IMR-90 (cell line): ENCODE results near the gene SLC25A41. TPM values are rescaled to one million over a fixed set of nuclear protein-coding genes. Genes with fewer than 3 reads are reported as not detected.

Experiments
- ATAC-seq: fragments of 200-7000 bp; cut with Tn5 transposase; 2 replicates; pipeline ENCODE4 v1.9.1; 2020; ENCODE audit warnings: low read depth, mild to moderate bottlenecking, moderate library complexity
- BruUV-seq: library from RNA; stranded (reverse); fragments of 400-500 nt; replicated peaks from 2 replicates; lab custom pipeline; 2021; lab: Mats Ljungman, UMichigan
- CTCF ChIA-PET: fragments of 300-600 bp; formaldehyde crosslinking; extraction: SDS; loops from one replicate; lab custom pipeline; 2021; ENCODE audit warnings: antibody characterized with exemption; lab: Yijun Ruan, JAX
- POLR2A ChIA-PET: fragments of 300-600 bp; sonication (Branson Sonifier 250); formaldehyde crosslinking; loops from one replicate; lab custom pipeline; 2022; ENCODE audit warnings: antibody characterized with exemption; ENCODE audit not compliant: unreplicated experiment; lab: Charles Lee
- DNase-seq: peaks from one replicate; pipeline ENCODE4 v3.0.0; 2013
- H2AFZ ChIP-seq: replicated peaks from 2 replicates; pipeline ENCODE3; 2013; ENCODE audit warnings: low read length, mild to moderate bottlenecking; ENCODE audit not compliant: poor library complexity
- H2AK5ac ChIP-seq: 2 replicates; pipeline ENCODE4 v1.6.1; 2013; ENCODE audit warnings: low read depth, low read length, inconsistent platforms
- H2AK9ac ChIP-seq: replicated peaks from 2 replicates; pipeline ENCODE3; 2013; ENCODE audit warnings: mild to moderate bottlenecking, low read depth, low read length, moderate library complexity; ENCODE audit not compliant: poor library complexity
- H2BK120ac ChIP-seq: 2 replicates; pipeline ENCODE4 v1.6.1; 2013; ENCODE audit warnings: low read depth, low read length, inconsistent platforms
- H2BK15ac ChIP-seq: 3 replicates; pipeline ENCODE4 v1.6.1; 2013; ENCODE audit warnings: low read depth, low read length, inconsistent platforms
- H2BK20ac ChIP-seq: 2 replicates; pipeline ENCODE4 v1.6.1; 2013; ENCODE audit warnings: low read depth, mild to moderate bottlenecking, inconsistent platforms, low read length, moderate library complexity
- H2BK5ac ChIP-seq: 2 replicates; pipeline ENCODE4 v1.6.1; 2013; ENCODE audit warnings: mild to moderate bottlenecking, low read depth, low read length, inconsistent platforms; ENCODE audit not compliant: poor library complexity, severe bottlenecking
- H3K14ac ChIP-seq: replicated peaks from 2 replicates; pipeline ENCODE4 v1.6.1; 2013; ENCODE audit warnings: low read depth, low read length, inconsistent platforms
- H3K18ac ChIP-seq: 2 replicates; pipeline ENCODE4 v1.6.1; 2013; ENCODE audit warnings: low read depth, low read length, control low read depth
- H3K23ac ChIP-seq: 2 replicates; pipeline ENCODE4 v1.6.1; 2013; ENCODE audit warnings: low read depth, low read length, inconsistent platforms
- H3K27ac ChIP-seq: 2 replicates; pipeline ENCODE4 v1.5.1; 2013; ENCODE audit warnings: mild to moderate bottlenecking, control low read depth, low read length; ENCODE audit not compliant: insufficient read depth
- H3K27me3 ChIP-seq: 2 replicates; pipeline ENCODE4 v1.6.1; 2013; ENCODE audit warnings: low read length; ENCODE audit not compliant: control insufficient read depth, insufficient read depth
- H3K36me3 ChIP-seq: 2 replicates; pipeline ENCODE4 v1.6.1; 2013; ENCODE audit warnings: low read length, mixed read lengths; ENCODE audit not compliant: control insufficient read depth, insufficient read depth
- H3K4ac ChIP-seq: 2 replicates; pipeline ENCODE4 v1.6.1; 2013; ENCODE audit warnings: low read depth, low read length, inconsistent platforms
- H3K4me1 ChIP-seq: 2 replicates; pipeline ENCODE4 v1.6.1; 2013; ENCODE audit warnings: low read length, mixed read lengths; ENCODE audit not compliant: control insufficient read depth, insufficient read depth
- H3K4me2 ChIP-seq: 2 replicates; pipeline ENCODE4 v1.6.1; 2013; ENCODE audit warnings: low read depth, mild to moderate bottlenecking, control low read depth, low read length, moderate library complexity
- H3K4me3 ChIP-seq: 2 replicates; pipeline ENCODE4 v1.5.1; 2013; ENCODE audit warnings: low read depth, mild to moderate bottlenecking, control low read depth, low read length, moderate library complexity; ENCODE audit not compliant: insufficient read depth
- H3K56ac ChIP-seq: 2 replicates; pipeline ENCODE4 v1.6.1; 2013; ENCODE audit warnings: low read length, inconsistent platforms; ENCODE audit not compliant: insufficient read depth; ENCODE audit errors: extremely low read depth
- H3K79me1 ChIP-seq, 2 experiments: 2 replicates each; pipeline ENCODE4 v1.6.1; 2013; ENCODE audit warnings: low read length in 2 of 2, inconsistent platforms in 1 of 2, low read depth in 1 of 2
- H3K9ac ChIP-seq: 2 replicates; pipeline ENCODE4 v1.6.1; 2013; ENCODE audit warnings: low read depth, low read length, control low read depth
- H3K9me1 ChIP-seq: 2 replicates; pipeline ENCODE4 v1.6.1; 2013; ENCODE audit warnings: low read length, inconsistent platforms; ENCODE audit not compliant: insufficient read depth
- H3K9me3 ChIP-seq: 2 replicates; pipeline ENCODE4 v1.6.1; 2013; ENCODE audit warnings: low read length; ENCODE audit not compliant: control insufficient read depth, insufficient read depth
- H4K20me1 ChIP-seq: 2 replicates; pipeline ENCODE4 v1.6.1; 2013; ENCODE audit warnings: low read length, inconsistent platforms; ENCODE audit not compliant: insufficient read depth
- H4K5ac ChIP-seq: 2 replicates; pipeline ENCODE4 v1.6.1; 2013; ENCODE audit warnings: mild to moderate bottlenecking, low read depth, low read length, control low read depth
- H4K8ac ChIP-seq, 2 experiments: 2 replicates each; pipeline ENCODE4 v1.6.1; 2013; ENCODE audit warnings: low read depth in 2 of 2, low read length in 2 of 2, control low read depth in 1 of 2, inconsistent platforms in 1 of 2
- H4K91ac ChIP-seq: 2 replicates; pipeline ENCODE4 v1.6.1; 2013; ENCODE audit warnings: low read depth, low read length, inconsistent platforms; ENCODE audit not compliant: insufficient read depth
- CEBPB ChIP-seq: IDR thresholded peaks from 2 replicates; pipeline ENCODE4 v1.6.1; 2012; ENCODE audit warnings: low read depth, low read length, improper control_type of control experiment
- CHD1 ChIP-seq: IDR thresholded peaks from 2 replicates; pipeline ENCODE4 v1.6.1; 2012; ENCODE audit warnings: low read depth, low read length, improper control_type of control experiment
- ELK1 ChIP-seq: fragments of 150-350 bp; IDR thresholded peaks from 2 replicates; pipeline ENCODE4 v1.6.1; 2016; ENCODE audit warnings: low read depth, mild to moderate bottlenecking, low read length, moderate library complexity, borderline replicate concordance
- FOS ChIP-seq: fragments of 150-350 bp; IDR thresholded peaks from 2 replicates; pipeline ENCODE4 v1.6.1; 2016; ENCODE audit warnings: low read depth, low read length
- MAFK ChIP-seq: IDR thresholded peaks from 2 replicates; pipeline ENCODE4 v1.6.1; 2012; ENCODE audit warnings: low read depth, low read length, improper control_type of control experiment
- MAZ ChIP-seq: IDR thresholded peaks from 2 replicates; pipeline ENCODE4 v1.6.1; 2012; ENCODE audit warnings: low read depth, mild to moderate bottlenecking, low read length, improper control_type of control experiment, moderate library complexity, borderline replicate concordance
- MXI1 ChIP-seq: IDR thresholded peaks from 2 replicates; pipeline ENCODE4 v1.6.1; 2012; ENCODE audit warnings: low read depth, mild to moderate bottlenecking, low read length, moderate library complexity, borderline replicate concordance
- NFE2L2 ChIP-seq: fragments of 150-350 bp; IDR thresholded peaks from 2 replicates; pipeline ENCODE4 v1.6.1; 2016; ENCODE audit warnings: low read depth, mild to moderate bottlenecking, low read length
- POLR2A ChIP-seq: IDR thresholded peaks from 2 replicates; pipeline ENCODE4 v1.6.1; 2012; ENCODE audit warnings: mild to moderate bottlenecking, low read depth, low read length
- RAD21 ChIP-seq: IDR thresholded peaks from 2 replicates; pipeline ENCODE4 v1.6.1; 2012; ENCODE audit warnings: low read length, improper control_type of control experiment
- RCOR1 ChIP-seq: IDR thresholded peaks from 2 replicates; pipeline ENCODE4 v1.6.1; 2012; ENCODE audit warnings: mild to moderate bottlenecking, low read length, improper control_type of control experiment; ENCODE audit not compliant: insufficient replicate concordance
- RFX5 ChIP-seq: IDR thresholded peaks from 2 replicates; pipeline ENCODE4 v1.8.0; 2012; ENCODE audit warnings: low read depth, mild to moderate bottlenecking, low read length, moderate library complexity
- SMC3 ChIP-seq: fragments of 150-350 bp; IDR thresholded peaks from 2 replicates; pipeline ENCODE4 v1.6.1; 2016; ENCODE audit warnings: low read depth, mild to moderate bottlenecking, antibody characterized with exemption, low read length, moderate library complexity
- WGBS, 2 experiments: methylation state at CpG; one replicate each; pipeline versions ENCODE4 v1.1.5 to v1.1.7; 2013; ENCODE audit warnings: missing lambda C conversion rate in 2 of 2; ENCODE audit not compliant: insufficient read length in 1 of 2; ENCODE audit errors: extremely low coverage in 2 of 2; 5-methylcytosine and 5-hydroxymethylcytosine counted together
- dilution Hi-C: fragments of 300-500 bp; cut with HindIII; formaldehyde crosslinking; loops from one replicate; pipeline ENCODE4 v1.14.3; 2018; ENCODE audit warnings: low sequenced_read_pairs; ENCODE audit not compliant: unreplicated experiment
- in situ Hi-C: fragments of 300-500 bp; cut with MboI; formaldehyde crosslinking; loops from 3 replicates; pipeline ENCODE4 v1.14.3; 2019; ENCODE audit warnings: low sequenced_read_pairs, inconsistent platforms, mixed read lengths
- intact Hi-C: fragments of 100-400 bp; cut with micrococcal nuclease; formaldehyde crosslinking; loops from 2 replicates; pipeline ENCODE4 v1.10.0; 2022
- polyA plus RNA-seq, 3 experiments: library from polyadenylated mRNA; depleted of rRNA; stranded (reverse); fragments of >200 nt; gene quantifications; 2 replicates each; pipeline ENCODE4 v1.2.3, GENCODE V29; 2012; ENCODE audit warnings: low replicate concordance in 1 of 3
- total RNA-seq: library from RNA; depleted of rRNA; stranded (reverse); fragments of >200 nt; gene quantifications from 2 replicates; pipeline ENCODE4 v1.2.3, GENCODE V29; 2012

Gene SLC25A41
- total and polyA plus RNA-seq, 2 of the 4 experiments (the other 2 are of a cell fraction): not detected

GRCh38 chr19:6483235-6483634 lies 49.7 kb upstream of the SLC25A41 start:
- Histone ChIP-seq H2AK9ac (no peak overlapping the region), H4K91ac (no peak overlapping the region), H3K79me1 (no peaks in the 10 kb centered on the region), H3K27me3 (peaks cover 1% of the 10 kb centered on the region; the same call in 1 of the 2 replicates), H2BK20ac (no peak overlapping the region), H3K9me1 (no peaks in the 10 kb centered on the region), H3K9ac (no peak overlapping the region), H3K27ac (no peak overlapping the region), H3K9me3 (no peaks in the 10 kb centered on the region), H2AK5ac (no peak overlapping the region), H4K20me1 (no peaks in the 10 kb centered on the region), H3K4ac (no peak overlapping the region), H3K4me2 (no peak overlapping the region), H3K4me3 (no peak overlapping the region), H3K23ac (no peak overlapping the region), H2AFZ (no peak overlapping the region), H3K56ac (no peak overlapping the region), H4K5ac (no peak overlapping the region), H3K4me1 (no peaks in the 10 kb centered on the region), H2BK5ac (no peak overlapping the region), H4K8ac (no peak overlapping the region), H2BK15ac (no peak overlapping the region), H3K18ac (no peak overlapping the region), H2BK120ac (no peak overlapping the region), H3K14ac (no peak overlapping the region), H3K36me3 (no peaks in the 10 kb centered on the region)
- TF ChIP-seq CHD1 (no peak), NFE2L2 (no peak), RAD21 (no peak), CEBPB (no peak), MXI1 (no peak), RFX5 (no peak), ELK1 (no peak), MAZ (no peak), POLR2A (no peak), FOS (no peak), RCOR1 (no peak), SMC3 (no peak), MAFK (no peak)
- intact Hi-C loops (no loop called here), in situ Hi-C loops (no loop called here), dilution Hi-C loops (no loop called here)
- ATAC-seq (no peak), DNase-seq (no peak)
- no TSS peak for BruUV-seq
- POLR2A ChIA-PET: no interaction called here
- WGBS, 2 experiments: no CpG with 5 or more reads among the region's 3 CpGs
- CTCF ChIA-PET: no interaction called here
